HG03575 (cell line): ENCODE measurements around the gene FKBP11.

Experiments used
- ATAC-seq: cut with Tn5 transposase; IDR thresholded peaks from one replicate; pipeline ENCODE4 v1.9.1; 2021; ENCODE audit not compliant: unreplicated experiment, insufficient number of reproducible peaks, low FRiP score; ENCODE audit errors: extremely low read depth

The FKBP11 gene

GRCh38 chr12:48925304-48926011, at the start of gene FKBP11:
Gene FKBP11 (minus strand): TSS chr12:48925492. CDS start chr12:48925428, 64 bp downstream.
- no peak for ATAC-seq

DNA sequence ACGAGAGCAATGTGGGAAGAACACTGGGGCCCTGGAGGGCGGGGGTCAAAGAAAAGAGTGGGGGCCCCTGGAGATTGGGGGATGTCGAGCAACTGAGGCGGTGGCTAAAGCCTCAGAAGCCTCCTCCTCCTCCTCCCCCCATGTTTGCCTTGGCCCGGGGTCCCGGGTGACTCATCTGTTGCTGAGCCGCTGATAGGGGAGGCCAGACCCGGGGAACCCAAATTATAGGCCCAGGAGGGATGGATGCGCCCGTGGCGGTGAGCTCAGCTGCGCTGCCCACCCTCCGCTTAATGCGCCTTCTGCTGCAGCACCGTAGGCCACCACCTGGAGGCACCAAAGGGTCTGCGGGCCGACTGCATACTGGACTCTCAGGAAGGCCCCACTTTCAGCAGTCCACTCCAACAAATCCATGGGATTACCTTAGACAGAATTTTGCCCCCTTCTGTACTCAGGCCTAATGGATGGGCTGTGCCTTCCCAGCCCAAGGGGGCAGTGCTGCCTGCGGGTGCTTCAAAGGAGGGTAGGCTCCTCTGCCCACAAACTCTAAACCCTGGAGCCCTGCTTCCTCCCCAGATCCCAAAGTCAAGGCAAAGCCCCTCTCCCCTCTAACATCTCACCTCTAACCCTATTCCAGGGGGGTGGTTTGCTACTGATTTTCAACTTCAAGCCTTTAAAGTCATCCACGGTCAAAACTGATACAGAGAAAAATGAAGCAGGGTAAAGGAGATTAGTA, 48.8 kb upstream of the FKBP11 start:
- no peak for ATAC-seq

GRCh38 chr12:48973531-48973930, 48.2 kb upstream of the FKBP11 start:
- no peak for ATAC-seq

DNA sequence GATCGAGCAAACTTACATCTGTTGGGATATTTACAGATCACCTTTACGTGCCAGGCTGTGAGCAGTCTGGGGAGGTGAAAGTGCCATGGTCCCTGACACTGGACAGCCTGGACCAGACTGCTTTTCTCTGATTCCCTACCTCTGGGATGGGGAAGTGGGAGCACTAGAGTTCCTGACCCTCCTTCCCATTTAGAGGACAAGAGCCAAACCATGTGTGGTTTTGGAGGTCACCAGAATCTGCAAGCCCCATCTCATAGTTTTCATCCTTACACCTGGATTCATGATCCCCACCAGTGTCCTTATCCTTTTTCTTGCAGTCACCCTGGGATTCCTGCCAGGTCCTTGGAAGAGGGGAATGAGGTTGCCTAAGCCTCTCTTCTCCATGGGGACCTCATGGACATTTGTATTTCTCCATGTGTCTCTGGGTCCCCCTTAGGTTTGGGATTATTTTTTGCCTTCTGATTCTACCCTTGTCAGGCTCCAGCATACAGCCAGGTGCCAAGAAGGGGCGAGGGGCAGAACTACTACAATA, 47.7 kb upstream of the FKBP11 start:
- ATAC-seq: no peak

DNA sequence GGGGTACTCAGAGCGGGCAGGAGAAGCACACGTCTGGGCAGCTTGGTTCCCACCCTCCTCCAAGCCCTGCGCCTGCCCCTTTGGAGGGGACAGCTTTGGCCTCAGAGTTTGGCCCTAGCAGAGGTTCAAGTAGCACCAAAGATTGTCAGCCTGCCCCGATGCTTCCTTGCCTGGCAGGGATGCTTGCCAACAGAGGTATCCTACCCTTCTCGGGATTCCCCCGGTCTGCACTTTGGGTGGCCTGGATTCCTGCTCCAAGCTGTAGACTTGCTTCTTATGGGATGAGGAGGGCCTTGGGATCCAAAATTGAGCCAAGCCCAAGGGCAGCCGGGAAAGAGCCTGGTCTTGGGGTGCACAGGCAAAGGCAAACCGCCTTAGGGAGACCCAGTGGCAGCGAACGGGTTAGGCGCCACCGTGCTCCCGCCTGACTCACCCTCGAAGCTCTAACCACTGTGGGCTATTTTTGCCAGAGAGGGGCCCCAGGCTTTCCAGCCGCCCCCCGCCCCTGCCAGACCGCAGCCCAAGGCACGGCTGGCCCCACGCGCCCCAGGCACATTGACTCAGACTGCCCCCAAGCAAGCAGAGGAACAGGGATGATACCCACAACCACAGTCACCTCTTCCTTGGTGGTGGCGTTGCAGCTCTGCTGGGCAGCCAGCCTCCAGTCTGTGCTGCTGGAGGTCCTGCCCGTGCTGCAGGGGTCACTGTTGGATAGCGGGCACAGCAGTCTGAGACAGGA, 47.1 kb upstream of the FKBP11 start:
- no peak for ATAC-seq

DNA sequence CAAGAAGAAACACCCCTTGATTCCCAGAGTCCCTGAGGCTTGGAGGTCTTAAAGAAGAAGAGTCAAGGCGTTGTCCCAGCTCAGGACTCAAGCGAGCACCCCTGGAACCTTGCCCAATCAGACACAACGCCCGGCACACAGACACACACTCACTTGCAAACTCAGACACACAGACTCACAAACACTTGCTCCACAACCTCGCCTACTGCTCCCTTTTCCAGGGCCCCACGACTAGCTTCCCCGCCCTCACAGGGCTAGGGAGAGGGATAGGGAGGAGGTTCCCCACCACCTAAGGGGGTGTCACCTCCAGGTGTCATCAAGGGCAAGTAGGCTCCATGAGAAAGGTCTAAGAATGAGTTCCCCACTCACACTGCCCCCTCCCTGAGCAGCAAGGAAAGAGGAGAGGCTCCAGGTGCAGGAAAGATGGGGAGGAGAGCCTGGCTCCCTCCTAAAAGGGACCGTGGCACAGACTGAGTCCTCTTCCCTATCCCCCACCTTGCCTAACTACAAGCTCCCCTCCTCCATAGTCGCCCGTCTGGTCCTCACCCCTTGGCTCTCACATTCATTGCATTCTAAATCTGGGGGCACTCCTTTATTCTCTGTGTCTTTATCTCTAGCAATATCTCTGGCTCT, 45.5 kb upstream of the FKBP11 start:
- no peak for ATAC-seq

DNA sequence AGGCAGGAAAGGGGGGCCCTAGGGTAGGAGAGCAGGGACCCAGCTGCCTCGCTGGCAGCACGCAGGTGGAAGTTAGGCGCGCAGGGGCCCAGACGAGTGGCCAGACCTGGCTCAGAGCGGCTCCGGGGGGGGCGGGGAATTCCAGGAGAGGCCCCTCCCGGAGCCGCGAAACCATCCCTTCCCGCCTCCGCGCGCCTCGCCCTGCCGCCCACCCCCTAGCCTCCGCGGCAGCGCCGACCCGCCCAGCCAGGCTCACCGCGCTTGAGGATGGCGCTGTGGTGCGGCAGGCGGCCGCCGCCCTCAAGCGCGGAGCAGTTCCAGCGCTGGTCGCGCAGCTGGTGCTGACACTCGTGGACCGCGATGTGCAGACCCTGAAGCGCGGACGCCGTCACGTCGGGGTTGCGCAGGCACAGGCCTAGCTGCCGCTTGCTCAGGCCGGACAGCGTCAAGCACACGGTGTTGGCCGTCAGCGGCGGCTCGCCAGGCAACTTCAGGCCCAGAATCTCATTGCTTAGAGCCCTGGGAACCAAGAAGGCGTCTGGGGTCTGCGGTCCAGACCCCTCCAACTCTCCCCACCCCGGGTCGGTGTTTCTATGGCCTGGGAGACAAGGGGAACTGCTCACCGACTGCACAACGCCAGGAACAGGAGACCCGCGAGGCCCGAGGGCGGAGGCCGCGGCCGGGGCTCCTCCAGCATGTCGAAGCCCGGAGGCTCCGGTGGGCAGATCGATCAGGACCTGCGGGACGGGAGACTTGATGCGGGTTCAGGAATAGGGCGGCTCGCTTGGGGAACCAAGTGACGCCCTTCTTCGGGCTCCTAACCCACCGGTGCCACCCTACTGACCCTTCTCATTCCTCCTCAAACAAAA, 44.8 kb upstream of the FKBP11 start:
- no peak for ATAC-seq

DNA sequence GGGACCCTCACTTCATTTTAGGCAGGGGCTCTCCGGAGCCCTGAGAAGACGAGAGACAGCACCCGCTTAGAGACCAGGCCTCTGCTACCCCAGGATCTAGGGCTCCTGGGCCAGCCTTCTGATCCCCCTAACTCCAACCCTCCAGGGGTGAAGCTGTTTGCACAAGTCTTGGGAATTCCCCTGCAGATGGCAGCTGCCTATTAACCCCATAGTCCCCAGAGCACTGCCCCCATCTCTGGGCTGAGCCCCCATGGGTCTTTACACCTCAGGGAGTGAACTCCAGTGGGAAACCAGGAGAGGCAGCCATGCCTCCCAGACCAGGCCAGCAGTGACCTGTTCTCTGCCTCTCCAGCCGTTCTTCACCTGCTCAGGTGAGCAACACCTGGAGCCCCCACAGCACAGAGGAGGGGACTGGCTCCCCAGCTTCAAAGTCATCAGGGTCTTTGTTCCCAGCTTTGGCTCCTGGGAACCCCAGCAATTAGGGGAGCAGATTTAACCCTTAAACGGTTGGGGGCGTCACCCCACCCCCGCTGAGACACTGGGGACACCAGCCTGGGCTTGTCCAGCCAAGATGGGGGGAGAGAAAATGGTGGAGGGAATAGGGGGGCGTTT, 44.0 kb upstream of the FKBP11 start:
- ATAC-seq: no peak

DNA sequence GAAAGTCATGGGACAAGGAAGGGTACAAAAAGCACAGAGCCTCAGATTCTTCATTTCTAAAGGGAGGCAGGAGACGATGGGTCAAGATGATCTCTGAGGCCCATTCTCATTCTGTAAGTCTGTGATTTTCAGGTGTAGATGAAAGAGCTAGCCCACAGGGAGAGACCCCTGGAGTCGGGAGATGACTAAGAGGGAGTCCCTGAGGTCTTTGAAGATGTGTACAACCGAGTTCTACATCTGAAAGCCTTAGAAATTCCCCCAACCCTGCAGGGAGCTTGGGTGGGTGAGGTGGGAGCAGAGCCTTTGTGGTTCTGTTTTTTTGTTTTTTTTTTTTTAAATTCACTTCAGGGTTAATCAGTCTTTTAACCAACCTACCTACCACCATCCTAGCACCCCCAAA, 43.2 kb upstream of the FKBP11 start:
- no peak for ATAC-seq

DNA sequence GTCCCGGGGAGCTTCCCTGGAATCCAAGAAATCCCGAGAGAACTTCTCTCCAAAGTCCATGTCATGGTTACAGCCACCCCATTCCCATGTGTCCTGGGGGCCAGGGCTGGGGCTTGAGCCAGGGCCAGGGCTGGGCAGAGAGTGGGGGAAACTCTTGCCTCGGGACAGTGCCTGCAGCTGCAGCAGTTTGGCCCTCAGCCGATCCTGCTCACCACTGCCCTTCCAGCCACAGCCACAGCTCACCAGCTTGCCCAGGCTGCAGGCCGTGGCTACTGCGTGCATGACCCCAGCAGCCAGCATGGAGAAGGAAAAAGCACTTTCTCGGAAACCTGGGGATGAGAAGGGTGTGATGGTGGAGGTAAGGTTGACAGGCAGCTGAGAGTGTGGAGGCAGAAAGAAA, 42.7 kb upstream of the FKBP11 start:
- ATAC-seq: no peak

- no peak for ATAC-seq
These were observed 41.0 kb upstream of the FKBP11 start for GRCh38 chr12:48966177-48966895.

DNA sequence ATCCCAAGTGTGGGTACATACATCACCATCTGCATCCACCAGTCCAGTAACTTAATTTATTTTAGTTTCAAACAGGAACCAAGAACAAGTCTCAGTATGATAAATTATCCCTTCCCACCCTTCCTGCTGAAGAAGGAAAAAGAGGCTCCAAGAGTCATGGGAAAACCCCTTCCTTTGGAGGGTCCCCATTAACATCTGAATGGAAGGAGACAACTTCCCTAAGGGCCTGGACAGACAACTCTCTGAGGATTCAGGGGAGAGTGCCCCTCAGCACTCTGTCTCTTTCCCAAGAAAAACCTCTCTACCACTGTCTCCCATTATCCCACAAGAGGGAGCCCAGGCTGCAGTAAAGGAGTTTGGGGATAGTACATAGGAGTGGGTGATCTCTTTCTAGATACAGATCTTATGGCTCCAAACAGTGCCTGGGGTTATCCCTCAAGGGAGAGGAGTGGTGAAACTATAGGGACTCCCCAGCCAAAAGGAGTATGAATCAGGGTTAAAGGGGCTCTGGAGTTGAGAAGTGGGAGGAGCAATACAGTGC, 40.1 kb upstream of the FKBP11 start:
- ATAC-seq: no peak

DNA sequence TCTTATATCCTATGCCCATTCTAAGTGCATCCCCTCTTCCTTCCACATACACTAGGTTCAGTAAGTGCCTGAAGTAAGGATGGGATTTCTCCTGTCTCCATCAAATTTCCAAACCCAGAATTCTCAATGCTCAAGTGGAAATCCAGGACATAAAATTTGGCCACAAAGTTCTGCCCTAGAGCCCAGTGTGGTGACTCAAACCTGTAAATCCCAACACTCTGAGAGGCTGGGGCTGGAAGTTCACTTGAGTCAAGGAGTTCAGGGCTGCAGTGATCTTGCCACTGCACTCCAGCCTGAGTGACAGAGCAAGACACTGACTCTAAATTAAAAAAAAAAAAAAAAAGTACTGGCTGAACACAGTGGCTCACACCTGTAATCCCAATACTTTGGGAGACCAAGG, 36.5 kb upstream of the FKBP11 start:
- no peak for ATAC-seq

- no peak for ATAC-seq
These were observed 36.0 kb upstream of the FKBP11 start for GRCh38 chr12:48961331-48961730.

DNA sequence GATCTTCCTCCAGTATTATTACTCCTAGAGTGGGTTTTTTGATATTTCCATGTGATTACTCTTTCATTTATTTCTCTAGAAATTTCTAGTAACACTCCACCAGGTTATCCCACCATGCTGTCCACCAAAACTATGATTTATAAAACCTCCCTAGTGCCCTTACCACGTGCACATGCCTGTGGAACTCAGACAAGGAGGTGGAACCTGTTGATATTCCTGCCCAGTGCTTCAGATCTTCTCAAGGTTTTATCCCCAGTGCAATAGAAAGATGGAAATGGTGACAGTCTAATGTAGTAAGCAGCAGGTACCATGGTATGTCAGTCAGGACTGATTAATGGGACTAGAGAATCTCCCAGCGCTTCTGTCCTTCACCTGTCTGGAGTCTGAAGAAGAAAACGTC, 35.5 kb upstream of the FKBP11 start:
- ATAC-seq: no peak

GRCh38 chr12:48958049-48958388, 32.7 kb upstream of the FKBP11 start:
- ATAC-seq: no peak
